ENCODE results near the gene ARHGAP4.

Gene ARHGAP4

DNA sequence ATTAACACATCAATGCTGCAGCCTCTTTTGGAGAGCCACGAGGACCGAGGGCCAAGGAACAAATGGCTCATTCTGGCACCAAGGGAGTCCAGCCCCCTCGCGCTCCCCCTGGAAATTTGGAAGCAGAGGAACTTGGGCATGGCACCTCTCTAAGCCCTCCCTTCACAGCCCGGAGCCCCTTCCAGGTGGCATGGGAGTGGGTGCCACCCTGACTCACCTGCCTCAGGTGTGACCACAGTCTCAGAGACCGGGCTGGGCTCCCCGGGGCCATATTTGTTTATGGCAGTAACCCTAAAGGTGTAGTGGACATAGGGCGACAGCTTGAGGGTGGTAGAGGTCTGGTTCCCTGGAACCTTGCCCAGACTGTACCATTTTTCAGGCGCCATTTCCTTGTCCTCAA is 58.9 kb downstream of the ARHGAP4 start:
- H3K9ac ChIP-seq (ENCODE audit: low read depth in 1 of 2, low read length in 2 of 2): no peak overlapping the region
- no peak overlapping the region for H3K4me3 ChIP-seq (ENCODE audit: low read depth in 1 of 2, low read length in 2 of 2)
- no peaks in the 10 kb centered on the region for H3K9me3 ChIP-seq (ENCODE audit: control insufficient read depth in 1 of 2, low read length in 2 of 2)
- H3K27ac ChIP-seq (ENCODE audit: low read depth, low read length): no peak overlapping the region
- H3K27me3 ChIP-seq (ENCODE audit: control insufficient read depth in 1 of 2, insufficient read depth in 2 of 2, low read length in 2 of 2): no peaks in the 10 kb centered on the region
- no peaks in the 10 kb centered on the region for H3K36me3 ChIP-seq (ENCODE audit: control insufficient read depth in 1 of 2, insufficient read depth in 2 of 2, low read length in 2 of 2)
- no peaks in the 10 kb centered on the region for H3K4me1 ChIP-seq (ENCODE audit: control insufficient read depth in 1 of 2, insufficient read depth in 2 of 2, low read length in 2 of 2)

DNA sequence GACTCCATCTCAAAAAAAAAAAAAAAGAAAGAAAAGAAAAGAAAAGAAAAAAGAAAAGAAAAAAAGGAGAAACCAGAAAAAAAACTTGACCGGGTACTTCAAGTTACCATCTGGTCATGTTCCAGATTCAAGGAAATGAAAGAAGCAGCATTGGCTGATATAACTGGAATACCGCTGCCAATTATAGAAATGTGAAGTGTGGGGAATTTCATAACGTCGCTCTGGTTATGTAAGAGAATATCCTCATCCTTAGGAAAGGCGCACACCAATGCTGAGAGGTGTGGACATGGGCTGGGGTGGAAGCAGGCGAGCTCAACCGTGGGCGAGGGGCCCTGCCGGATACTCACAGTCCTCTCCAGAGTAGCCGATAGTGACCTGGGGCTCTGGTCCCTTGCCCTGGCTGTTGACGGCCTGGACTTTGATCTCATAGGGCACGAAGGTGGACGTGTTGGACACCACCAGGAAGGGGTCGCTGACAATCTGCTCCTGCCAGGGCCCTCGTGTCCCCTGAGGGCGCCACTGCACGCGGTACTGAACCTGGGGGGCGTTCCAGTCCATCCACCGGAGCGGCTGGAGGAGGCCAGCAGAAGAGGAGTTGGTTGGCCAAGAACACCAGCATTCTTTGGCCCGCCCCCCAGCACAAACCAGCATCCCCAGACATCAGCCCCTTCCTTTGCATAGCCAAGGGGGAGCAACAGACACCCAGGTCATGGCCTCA is 59.6 kb downstream of the ARHGAP4 start:
- Histone ChIP-seq H3K9ac (ENCODE audit: low read depth in 1 of 2, low read length in 2 of 2) (no peak overlapping the region), H3K4me3 (ENCODE audit: low read depth in 1 of 2, low read length in 2 of 2) (no peak overlapping the region), H3K27me3 (ENCODE audit: control insufficient read depth in 1 of 2, insufficient read depth in 2 of 2, low read length in 2 of 2) (no peaks in the 10 kb centered on the region), H3K9me3 (ENCODE audit: control insufficient read depth in 1 of 2, low read length in 2 of 2) (no peaks in the 10 kb centered on the region), H3K36me3 (ENCODE audit: control insufficient read depth in 1 of 2, insufficient read depth in 2 of 2, low read length in 2 of 2) (no peaks in the 10 kb centered on the region), H3K4me1 (ENCODE audit: control insufficient read depth in 1 of 2, insufficient read depth in 2 of 2, low read length in 2 of 2) (no peaks in the 10 kb centered on the region), H3K27ac (ENCODE audit: low read depth, low read length) (no peak overlapping the region)

DNA sequence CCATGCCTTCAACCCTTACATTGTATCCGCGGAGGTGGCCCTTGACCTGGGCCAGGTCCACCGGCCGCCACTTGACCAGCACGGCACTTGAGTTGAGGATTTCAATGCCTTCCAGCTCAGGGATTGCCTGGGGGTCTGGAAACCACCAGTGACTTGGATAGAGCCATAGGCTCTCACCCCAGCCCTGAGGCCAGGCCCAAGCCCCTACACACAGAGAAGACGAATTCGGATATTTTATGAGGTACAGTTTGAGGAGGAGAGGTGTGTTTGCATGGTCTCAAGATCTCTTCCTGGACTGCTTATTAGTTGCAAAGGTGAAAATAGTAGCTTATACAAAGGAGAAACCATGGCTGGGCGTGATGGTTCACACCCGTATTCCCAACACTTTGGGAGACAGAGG is 60.4 kb downstream of the ARHGAP4 start:
- Histone ChIP-seq H3K27me3 (ENCODE audit: control insufficient read depth in 1 of 2, insufficient read depth in 2 of 2, low read length in 2 of 2) (no peaks in the 10 kb centered on the region), H3K4me1 (ENCODE audit: control insufficient read depth in 1 of 2, insufficient read depth in 2 of 2, low read length in 2 of 2) (no peaks in the 10 kb centered on the region), H3K9ac (ENCODE audit: low read depth in 1 of 2, low read length in 2 of 2) (no peak overlapping the region), H3K36me3 (ENCODE audit: control insufficient read depth in 1 of 2, insufficient read depth in 2 of 2, low read length in 2 of 2) (no peaks in the 10 kb centered on the region), H3K27ac (ENCODE audit: low read depth, low read length) (no peak overlapping the region), H3K9me3 (ENCODE audit: control insufficient read depth in 1 of 2, low read length in 2 of 2) (no peaks in the 10 kb centered on the region), H3K4me3 (ENCODE audit: low read depth in 1 of 2, low read length in 2 of 2) (no peak overlapping the region)

DNA sequence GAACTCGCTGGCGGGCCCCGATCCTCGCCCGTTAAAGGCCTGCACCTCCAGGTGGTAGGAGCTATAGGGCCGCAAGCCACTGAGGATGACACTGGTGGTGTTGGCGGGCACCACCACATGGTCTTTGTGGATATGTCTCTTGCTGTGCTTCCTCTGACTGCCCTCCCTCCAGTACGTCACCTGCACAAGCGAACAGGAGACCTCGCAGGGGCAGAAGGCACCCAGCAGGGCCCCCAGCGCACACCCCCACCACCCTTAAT is 60.8 kb downstream of the ARHGAP4 start:
- Histone ChIP-seq H3K9ac (ENCODE audit: low read depth in 1 of 2, low read length in 2 of 2) (no peak overlapping the region), H3K4me1 (ENCODE audit: control insufficient read depth in 1 of 2, insufficient read depth in 2 of 2, low read length in 2 of 2) (no peaks in the 10 kb centered on the region), H3K36me3 (ENCODE audit: control insufficient read depth in 1 of 2, insufficient read depth in 2 of 2, low read length in 2 of 2) (no peaks in the 10 kb centered on the region), H3K4me3 (ENCODE audit: low read depth in 1 of 2, low read length in 2 of 2) (no peak overlapping the region), H3K27ac (ENCODE audit: low read depth, low read length) (no peak overlapping the region), H3K27me3 (ENCODE audit: control insufficient read depth in 1 of 2, insufficient read depth in 2 of 2, low read length in 2 of 2) (no peaks in the 10 kb centered on the region), H3K9me3 (ENCODE audit: control insufficient read depth in 1 of 2, low read length in 2 of 2) (no peaks in the 10 kb centered on the region)

DNA sequence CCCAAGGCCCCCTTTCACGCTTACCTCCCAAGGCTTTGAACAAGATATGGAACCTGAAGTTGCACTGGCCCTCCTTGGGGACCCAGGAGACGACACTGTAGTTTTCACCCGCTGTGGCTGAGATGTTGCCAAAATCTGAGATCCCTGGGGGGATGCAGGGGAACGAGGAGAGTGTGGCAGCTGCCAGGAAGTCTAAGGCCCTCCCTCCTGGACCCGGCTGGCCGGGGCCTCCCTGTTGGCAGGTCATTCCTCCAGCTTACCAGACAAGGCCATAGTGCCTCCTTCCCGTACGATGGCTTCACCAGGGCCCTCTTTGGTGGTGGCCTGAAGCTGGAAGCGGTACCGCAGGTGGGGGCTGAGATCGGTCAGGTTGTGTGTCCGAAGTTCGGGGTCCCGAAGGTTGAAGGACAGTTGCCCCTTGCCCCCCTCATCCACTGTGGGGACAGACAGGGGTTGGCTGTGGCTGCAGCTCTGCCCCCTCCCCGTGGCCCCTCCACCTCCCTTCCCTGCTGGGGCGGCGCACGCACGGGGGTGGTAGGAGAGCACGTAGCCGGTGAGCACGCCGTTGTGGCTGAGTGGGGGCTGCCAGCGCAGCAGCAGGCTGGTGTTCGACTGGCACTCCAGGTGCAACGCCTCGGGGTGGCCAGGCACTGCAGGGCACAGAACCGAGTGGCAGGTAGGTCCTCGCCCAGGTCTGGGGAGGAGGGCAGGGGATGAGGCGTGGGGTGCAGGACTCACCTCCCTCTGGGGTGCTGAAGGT is 61.3 kb downstream of the ARHGAP4 start:
- Histone ChIP-seq H3K4me1 (ENCODE audit: control insufficient read depth in 1 of 2, insufficient read depth in 2 of 2, low read length in 2 of 2) (no peaks in the 10 kb centered on the region), H3K9me3 (ENCODE audit: control insufficient read depth in 1 of 2, low read length in 2 of 2) (no peaks in the 10 kb centered on the region), H3K27me3 (ENCODE audit: control insufficient read depth in 1 of 2, insufficient read depth in 2 of 2, low read length in 2 of 2) (no peaks in the 10 kb centered on the region), H3K36me3 (ENCODE audit: control insufficient read depth in 1 of 2, insufficient read depth in 2 of 2, low read length in 2 of 2) (no peaks in the 10 kb centered on the region), H3K27ac (ENCODE audit: low read depth, low read length) (no peak overlapping the region), H3K9ac (ENCODE audit: low read depth in 1 of 2, low read length in 2 of 2) (no peak overlapping the region), H3K4me3 (ENCODE audit: low read depth in 1 of 2, low read length in 2 of 2) (no peak overlapping the region)

DNA sequence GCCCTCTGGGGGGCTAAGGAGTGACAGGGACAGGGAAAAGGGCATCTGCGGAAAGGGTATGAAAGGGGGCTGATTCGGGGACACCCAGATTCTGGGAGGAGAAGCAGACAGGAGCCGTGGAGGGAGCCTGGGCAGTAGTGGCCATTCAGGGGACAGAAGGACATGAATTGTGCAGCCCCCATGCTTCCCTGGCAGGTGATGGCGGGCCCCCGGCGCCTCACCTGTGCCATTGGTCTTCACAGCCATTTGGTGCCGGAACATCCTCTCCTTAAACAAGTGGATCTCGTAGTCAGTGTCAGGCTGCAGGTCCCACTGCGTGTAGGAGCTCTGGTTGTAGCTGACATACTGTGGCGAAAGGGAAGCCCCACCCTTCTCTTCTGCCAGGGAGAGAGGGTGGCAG is 62.0 kb downstream of the ARHGAP4 start:
- Histone ChIP-seq H3K9ac (ENCODE audit: low read depth in 1 of 2, low read length in 2 of 2) (no peak overlapping the region), H3K36me3 (ENCODE audit: control insufficient read depth in 1 of 2, insufficient read depth in 2 of 2, low read length in 2 of 2) (no peaks in the 10 kb centered on the region), H3K9me3 (ENCODE audit: control insufficient read depth in 1 of 2, low read length in 2 of 2) (no peaks in the 10 kb centered on the region), H3K4me3 (ENCODE audit: low read depth in 1 of 2, low read length in 2 of 2) (no peak overlapping the region), H3K27ac (ENCODE audit: low read depth, low read length) (no peak overlapping the region), H3K27me3 (ENCODE audit: control insufficient read depth in 1 of 2, insufficient read depth in 2 of 2, low read length in 2 of 2) (no peaks in the 10 kb centered on the region), H3K4me1 (ENCODE audit: control insufficient read depth in 1 of 2, insufficient read depth in 2 of 2, low read length in 2 of 2) (no peaks in the 10 kb centered on the region)

DNA sequence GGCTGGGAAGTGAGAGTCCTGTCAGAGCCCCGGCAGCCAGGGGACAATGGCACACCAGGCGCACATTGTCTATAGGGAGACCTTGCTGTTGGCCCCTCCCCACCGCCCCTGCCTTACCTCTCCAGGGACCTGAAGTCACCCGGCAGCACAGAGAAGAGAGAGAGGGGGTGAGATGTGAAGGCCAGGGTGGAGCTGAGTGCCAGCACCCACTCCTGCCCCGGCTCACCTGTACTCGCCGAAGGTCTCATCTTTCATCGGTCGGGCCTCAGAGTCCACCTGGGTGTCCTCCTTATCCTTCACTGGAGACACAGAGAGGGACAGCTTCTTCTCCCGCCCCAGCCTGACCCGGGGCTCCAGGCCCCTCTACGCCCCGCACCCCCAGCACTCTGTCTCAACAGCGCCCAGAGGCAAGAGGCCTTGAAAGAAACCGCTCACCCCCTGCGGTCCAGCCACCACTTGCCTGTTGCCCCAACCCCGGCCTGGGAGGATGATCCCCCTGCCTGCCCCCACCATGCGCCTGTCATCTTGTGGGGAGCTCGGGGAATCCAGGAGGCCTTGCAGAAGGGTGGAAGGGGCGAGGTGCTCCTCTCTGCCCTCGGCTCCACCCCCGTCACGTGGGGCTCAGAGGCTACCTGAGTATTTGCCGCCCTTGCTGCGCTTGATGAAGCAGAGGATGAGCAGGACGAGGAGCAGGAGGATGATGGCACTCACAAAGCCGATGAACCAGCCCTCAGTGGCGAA is 62.6 kb downstream of the ARHGAP4 start:
- Histone ChIP-seq H3K9me3 (ENCODE audit: control insufficient read depth in 1 of 2, low read length in 2 of 2) (no peaks in the 10 kb centered on the region), H3K27me3 (ENCODE audit: control insufficient read depth in 1 of 2, insufficient read depth in 2 of 2, low read length in 2 of 2) (no peaks in the 10 kb centered on the region), H3K4me1 (ENCODE audit: control insufficient read depth in 1 of 2, insufficient read depth in 2 of 2, low read length in 2 of 2) (no peaks in the 10 kb centered on the region), H3K36me3 (ENCODE audit: control insufficient read depth in 1 of 2, insufficient read depth in 2 of 2, low read length in 2 of 2) (no peaks in the 10 kb centered on the region), H3K9ac (ENCODE audit: low read depth in 1 of 2, low read length in 2 of 2) (no peak overlapping the region), H3K27ac (ENCODE audit: low read depth, low read length) (no peak overlapping the region), H3K4me3 (ENCODE audit: low read depth in 1 of 2, low read length in 2 of 2) (no peak overlapping the region)

DNA sequence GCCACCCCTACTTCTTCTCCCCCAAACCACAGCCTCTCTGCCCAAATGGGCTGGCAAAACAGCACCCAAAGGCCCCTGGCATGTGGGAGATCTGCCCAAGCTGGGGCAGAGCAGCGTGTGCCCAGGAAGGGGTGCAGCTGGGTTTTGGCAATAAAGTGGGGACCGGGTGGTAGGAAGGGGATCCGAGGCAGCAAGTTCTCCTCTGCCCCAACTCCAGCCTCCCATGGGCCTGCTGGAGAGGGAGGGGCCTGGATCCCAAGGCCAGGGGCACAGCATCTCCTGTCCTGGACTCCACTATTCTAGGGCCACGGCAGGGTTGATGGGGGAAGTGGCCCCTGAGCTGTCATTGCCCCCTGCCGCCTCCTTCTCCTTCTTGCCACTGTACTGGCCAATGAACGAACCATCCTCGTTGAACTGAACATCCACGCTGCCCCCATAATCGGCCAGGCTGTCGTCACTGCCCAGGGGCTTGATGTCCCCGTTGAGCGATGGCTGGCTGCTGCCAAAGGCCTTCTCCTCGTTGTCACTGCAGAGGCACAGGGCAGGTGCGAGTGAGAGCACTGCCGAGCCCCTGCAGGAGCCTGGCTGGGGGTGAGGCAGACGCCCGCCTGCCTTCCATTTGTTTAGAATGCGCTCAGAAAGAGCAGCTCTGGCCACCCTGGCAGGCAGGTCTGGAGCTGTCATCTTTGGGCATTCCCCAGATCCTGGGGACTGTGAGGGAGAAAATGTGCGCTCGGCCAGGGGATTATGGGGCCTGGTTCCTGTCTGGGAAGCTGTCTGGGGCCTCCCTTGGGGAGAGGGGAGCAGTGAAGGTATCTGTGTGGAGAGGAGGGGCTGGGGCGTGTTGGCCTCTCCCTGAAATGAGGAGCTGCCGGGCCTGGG is 63.5 kb downstream of the ARHGAP4 start:
- no peak overlapping the region for H3K9ac ChIP-seq (ENCODE audit: low read depth in 1 of 2, low read length in 2 of 2)
- H3K27me3 ChIP-seq (ENCODE audit: control insufficient read depth in 1 of 2, insufficient read depth in 2 of 2, low read length in 2 of 2): no peaks in the 10 kb centered on the region
- H3K4me1 ChIP-seq (ENCODE audit: control insufficient read depth in 1 of 2, insufficient read depth in 2 of 2, low read length in 2 of 2): no peaks in the 10 kb centered on the region
- no peaks in the 10 kb centered on the region for H3K36me3 ChIP-seq (ENCODE audit: control insufficient read depth in 1 of 2, insufficient read depth in 2 of 2, low read length in 2 of 2)
- H3K27ac ChIP-seq (ENCODE audit: low read depth, low read length): no peak overlapping the region
- no peak overlapping the region for H3K4me3 ChIP-seq (ENCODE audit: low read depth in 1 of 2, low read length in 2 of 2)
- no peaks in the 10 kb centered on the region for H3K9me3 ChIP-seq (ENCODE audit: control insufficient read depth in 1 of 2, low read length in 2 of 2)

DNA sequence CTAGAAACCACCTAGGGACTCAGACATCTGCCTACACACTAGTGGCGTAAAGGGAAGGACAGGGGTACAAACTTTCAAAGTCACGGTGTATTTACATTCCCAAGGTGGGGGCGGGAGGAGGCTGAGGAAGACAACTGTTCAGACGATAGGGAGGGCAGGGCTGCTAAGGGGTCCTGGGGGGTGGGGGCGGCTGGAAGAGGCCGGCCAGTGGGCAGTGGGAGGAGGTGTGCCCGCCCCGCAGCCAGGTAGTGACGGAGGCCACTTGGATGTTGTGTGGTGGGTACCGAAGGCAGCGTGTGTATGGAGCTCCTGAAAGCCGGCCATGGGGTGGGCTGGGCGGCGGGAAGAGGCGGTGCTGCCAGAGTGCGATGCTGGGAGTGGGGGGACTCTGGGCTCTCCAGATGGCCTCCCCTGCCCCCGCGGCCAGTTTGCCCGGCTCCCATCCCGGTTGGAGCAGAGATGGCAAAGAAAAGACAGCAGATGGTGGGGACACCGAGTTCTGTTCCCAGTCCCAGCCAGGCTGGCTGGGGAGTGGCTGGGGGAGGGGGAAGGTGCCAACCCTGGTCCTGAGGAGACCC is 64.2 kb downstream of the ARHGAP4 start:
- no peak overlapping the region for H3K27ac ChIP-seq (ENCODE audit: low read depth, low read length)
- H3K4me3 ChIP-seq (ENCODE audit: low read depth in 1 of 2, low read length in 2 of 2): no peak overlapping the region
- no peak overlapping the region for H3K9ac ChIP-seq (ENCODE audit: low read depth in 1 of 2, low read length in 2 of 2)
- H3K36me3 ChIP-seq (ENCODE audit: control insufficient read depth in 1 of 2, insufficient read depth in 2 of 2, low read length in 2 of 2): no peaks in the 10 kb centered on the region
- no peaks in the 10 kb centered on the region for H3K9me3 ChIP-seq (ENCODE audit: control insufficient read depth in 1 of 2, low read length in 2 of 2)
- no peaks in the 10 kb centered on the region for H3K27me3 ChIP-seq (ENCODE audit: control insufficient read depth in 1 of 2, insufficient read depth in 2 of 2, low read length in 2 of 2)
- no peaks in the 10 kb centered on the region for H3K4me1 ChIP-seq (ENCODE audit: control insufficient read depth in 1 of 2, insufficient read depth in 2 of 2, low read length in 2 of 2)
